ENCODE results near the gene CEP192. TPM values are rescaled to one million over a fixed set of nuclear protein-coding genes. Genes with fewer than 3 reads are reported as not detected.

The CEP192 gene
- total RNA-seq, 2 donors from 2014 or later = 26.4 to 35.6 TPM

DNA sequence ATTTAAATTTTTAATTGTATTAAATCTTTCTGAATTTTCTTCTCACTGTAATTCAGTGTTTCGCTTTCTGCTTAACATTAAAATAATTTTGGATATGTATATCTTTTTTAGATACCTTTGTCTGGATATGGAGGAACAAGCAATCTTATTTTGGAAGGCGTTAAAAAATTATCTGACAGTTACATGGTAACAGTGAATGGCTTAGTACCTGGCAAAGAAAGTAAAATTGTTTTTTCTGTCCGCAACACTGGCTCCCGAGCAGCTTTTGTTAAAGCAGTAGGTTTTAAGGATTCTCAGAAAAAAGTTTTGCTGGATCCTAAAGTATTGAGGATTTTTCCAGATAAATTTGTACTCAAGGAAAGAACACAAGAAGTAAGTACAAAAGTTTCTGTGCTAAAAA, 95.7 kb downstream of the CEP192 start:
- Histone ChIP-seq H3K4me1 (ENCODE audit: control insufficient read depth, insufficient read depth, low read length) (no peaks in the 10 kb centered on the region), H3K9me3 (ENCODE audit: control insufficient read depth, low read length) (peaks cover 29% of the 10 kb centered on the region), H3K36me3 (ENCODE audit: control insufficient read depth, insufficient read depth, low read length) (peaks cover 70% of the 10 kb centered on the region), H3K27me3 (ENCODE audit: control insufficient read depth, insufficient read depth, low read length, poor library complexity, severe bottlenecking) (no peaks in the 10 kb centered on the region), H3K9ac (ENCODE audit: extremely low read depth, low read length, poor library complexity, severe bottlenecking) (no peak overlapping the region), H3K4me3 (ENCODE audit: low read length) (no peak overlapping the region), H3K27ac (ENCODE audit: low read depth, low read length) (no peak overlapping the region)
- DNase-seq = no peak
- Mint-ChIP-seq H3K9me3 (peaks cover 44% of the 10 kb centered on the region), H3K27ac (no peak overlapping the region), H3K36me3 (ENCODE audit: low read depth) (peaks cover 71% of the 10 kb centered on the region), H3K27me3 (ENCODE audit: insufficient read depth) (no peaks in the 10 kb centered on the region), H3K4me1 (peaks cover 3% of the 10 kb centered on the region), H3K4me3 (no peak overlapping the region)
- TF ChIP-seq CTCF (conservative IDR thresholded peaks at IDR 0.05) = no peak
- 92 to 96% methylated on average over 3 to 4 of the region's 4 CpGs for WGBS, 2 experiments (ENCODE audit: insufficient coverage in 1 of 2, insufficient read length in 1 of 2)

DNA sequence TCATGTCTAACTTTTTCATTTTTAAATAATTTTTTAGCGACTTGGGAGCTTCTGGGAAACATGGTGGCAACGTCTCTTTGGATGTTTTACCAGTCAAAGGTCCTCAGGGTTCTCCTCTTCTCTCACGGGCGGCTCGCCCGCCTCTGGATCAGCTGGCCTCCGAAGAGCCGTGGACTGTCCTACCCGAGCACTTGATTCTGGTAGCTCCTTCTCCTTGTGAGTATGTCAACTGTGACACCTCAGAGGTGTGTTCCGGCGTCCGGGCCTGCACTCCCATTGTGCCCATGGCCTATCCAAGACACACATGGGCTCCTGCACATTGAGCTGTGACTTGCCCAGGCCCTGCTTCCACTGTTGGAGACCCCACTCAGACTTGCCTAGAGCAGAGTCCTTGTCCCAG, 104.3 kb downstream of the CEP192 start:
- Histone ChIP-seq H3K9ac (ENCODE audit: extremely low read depth, low read length, poor library complexity, severe bottlenecking) (no peak overlapping the region), H3K4me1 (ENCODE audit: control insufficient read depth, insufficient read depth, low read length) (no peaks in the 10 kb centered on the region), H3K9me3 (ENCODE audit: control insufficient read depth, low read length) (peaks cover 29% of the 10 kb centered on the region), H3K27ac (ENCODE audit: low read depth, low read length) (no peak overlapping the region), H3K36me3 (ENCODE audit: control insufficient read depth, insufficient read depth, low read length) (peaks cover 84% of the 10 kb centered on the region), H3K27me3 (ENCODE audit: control insufficient read depth, insufficient read depth, low read length, poor library complexity, severe bottlenecking) (no peaks in the 10 kb centered on the region), H3K4me3 (ENCODE audit: low read length) (no peak overlapping the region)
- Mint-ChIP-seq H3K27me3 (ENCODE audit: insufficient read depth) (no peaks in the 10 kb centered on the region), H3K36me3 (ENCODE audit: low read depth) (peaks cover 87% of the 10 kb centered on the region), H3K9me3 (peaks cover 34% of the 10 kb centered on the region), H3K4me3 (no peak overlapping the region), H3K4me1 (no peaks in the 10 kb centered on the region), H3K27ac (no peak overlapping the region)
- TF ChIP-seq CTCF (conservative IDR thresholded peaks at IDR 0.05) = no peak
- 95 to 96% methylated on average over 11 to 12 of the region's 12 CpGs for WGBS, 2 experiments (ENCODE audit: insufficient coverage in 1 of 2, insufficient read length in 1 of 2)
- DNase-seq = no peak

- no peak overlapping the region for H3K4me3 Mint-ChIP-seq
- H3K36me3 Mint-ChIP-seq (ENCODE audit: low read depth) = peaks cover 87% of the 10 kb centered on the region
- TF ChIP-seq CTCF (conservative IDR thresholded peaks at IDR 0.05) = no peak
- Histone ChIP-seq H3K27ac (ENCODE audit: low read depth, low read length) (no peak overlapping the region), H3K4me3 (ENCODE audit: low read length) (no peak overlapping the region), H3K4me1 (ENCODE audit: control insufficient read depth, insufficient read depth, low read length) (no peaks in the 10 kb centered on the region), H3K27me3 (ENCODE audit: control insufficient read depth, insufficient read depth, low read length, poor library complexity, severe bottlenecking) (no peaks in the 10 kb centered on the region), H3K9me3 (ENCODE audit: control insufficient read depth, low read length) (peaks cover 29% of the 10 kb centered on the region), H3K9ac (ENCODE audit: extremely low read depth, low read length, poor library complexity, severe bottlenecking) (no peak overlapping the region), H3K36me3 (ENCODE audit: control insufficient read depth, insufficient read depth, low read length) (peaks cover 84% of the 10 kb centered on the region)
- H3K27me3 Mint-ChIP-seq (ENCODE audit: insufficient read depth) = no peaks in the 10 kb centered on the region
- WGBS, 2 experiments (ENCODE audit: insufficient coverage in 1 of 2, insufficient read length in 1 of 2) = 95 to 96% methylated on average over 9 of the region's 9 CpGs
- no peak overlapping the region for H3K27ac Mint-ChIP-seq
- no peak for DNase-seq
- H3K9me3 Mint-ChIP-seq = peaks cover 34% of the 10 kb centered on the region
- H3K4me1 Mint-ChIP-seq = no peaks in the 10 kb centered on the region
Observed at GRCh38 chr18:13096232-13096631, 105.1 kb downstream of the CEP192 start.

Measured in endodermal cell (in vitro differentiated cells).